Prostate gland (tissue), 2 donors: ENCODE results near the gene GPC5.

Experiments
- CTCF ChIP-seq, 4 experiments: fragments of 200-600 bp in 2 of 4; fragments of 450-650 bp in 2 of 4; sonication (generic) in 2 of 4; IDR thresholded peaks; 1 replicate in 3 of 4; 2 replicates in 1 of 4; pipeline ENCODE4 v1.5.1; 2016 to 2019; ENCODE audit warnings: antibody characterized with exemption in 4 of 4, mild to moderate bottlenecking in 2 of 4, moderate library complexity in 2 of 4
- POLR2A ChIP-seq: fragments of 450-650 bp; IDR thresholded peaks from one replicate; pipeline ENCODE4 v1.6.1; 2016; ENCODE audit warnings: antibody characterized with exemption, mild to moderate bottlenecking

- TF ChIP-seq CTCF (IDR thresholded peaks at IDR 0.05) (no peak), POLR2A (no peak)
These were observed 1437.8 kb downstream of the GPC5 start for GRCh38 chr13:92836171-92836570.
